ENCODE results near the gene CDK17. TPM values are rescaled to one million over a fixed set of nuclear protein-coding genes. Genes with fewer than 3 reads are reported as not detected.
A peak's percentile ranks its signal among the peaks of the same experiment; 100 is the strongest.
"Not testable (repeated sequence)": the region's sequence is repeated elsewhere in the genome, so short reads cannot be mapped to it uniquely, and the experiment has no call there.

Gene CDK17
- total and polyA plus RNA-seq, 2 donors (not counting 1 experiment from before 2014, with no cell fraction given), result 50.0 to 109 TPM

DNA sequence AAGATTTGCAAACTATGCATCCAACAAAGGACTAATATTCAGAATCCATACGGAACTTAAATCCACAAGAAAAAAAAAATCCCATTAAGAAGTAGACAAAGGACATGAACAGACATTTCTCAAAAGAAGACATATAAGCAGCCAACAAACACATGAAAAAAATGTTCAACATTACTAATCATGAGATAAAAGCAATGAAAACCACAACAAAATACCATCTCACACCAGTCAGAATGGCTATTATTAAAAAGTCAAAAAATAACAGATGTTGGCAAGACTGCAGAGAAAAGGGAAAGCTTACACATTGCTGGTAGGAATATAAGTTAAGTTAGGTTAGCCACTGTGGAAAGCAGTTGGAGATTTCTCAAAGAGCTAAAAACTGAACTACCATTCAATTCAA lies 16.2 kb downstream of the CDK17 start:
- H2AFZ ChIP-seq (ENCODE audit: low read length), result no peak overlapping the region
- H3K9me3 ChIP-seq (ENCODE audit: control insufficient read depth, insufficient read depth, low read depth, low read length), result no peaks in the 10 kb centered on the region
- peaks cover 3% of the 10 kb centered on the region for H4K20me1 ChIP-seq (ENCODE audit: control insufficient read depth, extremely low read depth, insufficient read depth, low read length)
- H3K36me3 ChIP-seq (ENCODE audit: control insufficient read depth, insufficient read depth, low read length), result no peaks in the 10 kb centered on the region
- DNase-seq (ENCODE audit: low read depth in 2 of 2), result peak in 1 of 2 donors; percentile 88
- H3K27me3 ChIP-seq (ENCODE audit: control insufficient read depth, insufficient read depth, low read length), result no peaks in the 10 kb centered on the region
- H3K9ac ChIP-seq (ENCODE audit: insufficient read depth, low read length), result no peak overlapping the region
- H3K4me3 ChIP-seq (replicated peaks in 1 of 4; ENCODE audit: control extremely low read depth in 1 of 4, insufficient read depth in 1 of 4, low read depth in 3 of 4, low read length in 4 of 4), result no peak overlapping the region
- TF ChIP-seq, protein P1, sequence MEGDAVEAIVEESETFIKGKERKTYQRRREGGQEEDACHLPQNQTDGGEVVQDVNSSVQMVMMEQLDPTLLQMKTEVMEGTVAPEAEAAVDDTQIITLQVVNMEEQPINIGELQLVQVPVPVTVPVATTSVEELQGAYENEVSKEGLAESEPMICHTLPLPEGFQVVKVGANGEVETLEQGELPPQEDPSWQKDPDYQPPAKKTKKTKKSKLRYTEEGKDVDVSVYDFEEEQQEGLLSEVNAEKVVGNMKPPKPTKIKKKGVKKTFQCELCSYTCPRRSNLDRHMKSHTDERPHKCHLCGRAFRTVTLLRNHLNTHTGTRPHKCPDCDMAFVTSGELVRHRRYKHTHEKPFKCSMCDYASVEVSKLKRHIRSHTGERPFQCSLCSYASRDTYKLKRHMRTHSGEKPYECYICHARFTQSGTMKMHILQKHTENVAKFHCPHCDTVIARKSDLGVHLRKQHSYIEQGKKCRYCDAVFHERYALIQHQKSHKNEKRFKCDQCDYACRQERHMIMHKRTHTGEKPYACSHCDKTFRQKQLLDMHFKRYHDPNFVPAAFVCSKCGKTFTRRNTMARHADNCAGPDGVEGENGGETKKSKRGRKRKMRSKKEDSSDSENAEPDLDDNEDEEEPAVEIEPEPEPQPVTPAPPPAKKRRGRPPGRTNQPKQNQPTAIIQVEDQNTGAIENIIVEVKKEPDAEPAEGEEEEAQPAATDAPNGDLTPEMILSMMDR (conservative IDR thresholded peaks at IDR 0.05 in 1 of 2, IDR thresholded peaks at IDR 0.05 in 1 of 2; ENCODE audit: low read depth in 1 of 2, low read length in 2 of 2), result no peak
- no peak for TF ChIP-seq EZH2 (IDR thresholded peaks at IDR 0.05; ENCODE audit: low read length, missing control alignments)
- H3K4me2 ChIP-seq (ENCODE audit: extremely low read depth, insufficient read depth, low read length), result no peak overlapping the region
- no peak overlapping the region for H3K27ac ChIP-seq (ENCODE audit: insufficient read depth, low read length)
- H3K4me1 ChIP-seq (ENCODE audit: control insufficient read depth, extremely low read depth, insufficient read depth, low read length), result peaks cover 2% of the 10 kb centered on the region
- peaks cover 100% of the 10 kb centered on the region for H3K79me2 ChIP-seq (ENCODE audit: control insufficient read depth, insufficient read depth, low read length)

DNA sequence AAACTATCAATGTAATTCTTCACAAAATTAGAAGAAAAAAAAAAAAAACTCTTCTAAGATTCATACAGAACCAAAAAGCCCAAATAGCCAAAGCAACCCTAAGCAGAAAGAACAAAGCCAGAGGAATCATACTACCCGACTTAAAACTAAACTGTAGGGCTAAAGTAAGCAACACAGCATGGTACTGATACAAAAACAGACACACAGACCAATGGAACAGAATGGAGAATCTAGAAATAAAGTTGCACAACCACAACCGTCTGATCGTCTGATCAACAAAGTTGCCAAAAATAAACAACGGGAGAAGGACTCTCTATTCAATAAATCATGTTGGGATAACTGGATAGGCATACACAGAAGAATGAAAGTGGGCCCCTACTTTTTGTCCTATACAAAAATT lies 16.9 kb downstream of the CDK17 start:
- H3K9me3 ChIP-seq (ENCODE audit: control insufficient read depth, insufficient read depth, low read depth, low read length), result no peaks in the 10 kb centered on the region
- no peaks in the 10 kb centered on the region for H3K36me3 ChIP-seq (ENCODE audit: control insufficient read depth, insufficient read depth, low read length)
- peaks cover 100% of the 10 kb centered on the region for H3K79me2 ChIP-seq (ENCODE audit: control insufficient read depth, insufficient read depth, low read length)
- no peak for DNase-seq (ENCODE audit: low read depth in 2 of 2)
- H2AFZ ChIP-seq (ENCODE audit: low read length), result no peak overlapping the region
- H3K9ac ChIP-seq (ENCODE audit: insufficient read depth, low read length), result no peak overlapping the region
- H4K20me1 ChIP-seq (ENCODE audit: control insufficient read depth, extremely low read depth, insufficient read depth, low read length), result peaks cover 5% of the 10 kb centered on the region
- no peak overlapping the region for H3K4me3 ChIP-seq (replicated peaks in 1 of 4; ENCODE audit: control extremely low read depth in 1 of 4, insufficient read depth in 1 of 4, low read depth in 3 of 4, low read length in 4 of 4)
- no peak overlapping the region for H3K27ac ChIP-seq (ENCODE audit: insufficient read depth, low read length)
- no peak overlapping the region for H3K4me2 ChIP-seq (ENCODE audit: extremely low read depth, insufficient read depth, low read length)
- H3K4me1 ChIP-seq (ENCODE audit: control insufficient read depth, extremely low read depth, insufficient read depth, low read length), result peaks cover 2% of the 10 kb centered on the region
- H3K27me3 ChIP-seq (ENCODE audit: control insufficient read depth, insufficient read depth, low read length), result no peaks in the 10 kb centered on the region
- no peak for TF ChIP-seq EZH2 (IDR thresholded peaks at IDR 0.05; ENCODE audit: low read length, missing control alignments)
- TF ChIP-seq, protein P1 (conservative IDR thresholded peaks at IDR 0.05 in 1 of 2, IDR thresholded peaks at IDR 0.05 in 1 of 2; ENCODE audit: low read depth in 1 of 2, low read length in 2 of 2), result no peak

DNA sequence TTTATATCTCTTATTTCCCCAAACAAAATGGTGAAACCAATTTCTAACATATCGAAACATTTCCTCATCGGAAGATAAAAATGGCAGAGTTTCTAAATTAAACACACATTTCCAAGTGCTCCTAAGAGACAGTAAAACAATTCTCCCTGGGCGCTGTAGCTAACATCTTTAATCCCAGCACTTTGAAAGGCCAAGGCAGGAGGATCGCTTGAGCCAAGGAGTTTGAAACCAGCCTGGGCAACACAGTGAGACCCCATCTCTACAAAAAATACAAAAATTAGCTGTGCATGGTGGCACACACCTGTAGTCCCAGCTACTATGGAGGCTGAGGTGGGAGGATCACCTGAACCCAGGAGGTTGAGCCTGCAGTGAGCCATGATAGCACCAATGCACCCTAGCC lies 20.5 kb downstream of the CDK17 start:
- not testable (repeated sequence) for H3K27me3 ChIP-seq (ENCODE audit: control insufficient read depth, insufficient read depth, low read length); H3K4me1 ChIP-seq (ENCODE audit: control insufficient read depth, extremely low read depth, insufficient read depth, low read length); H2AFZ ChIP-seq (ENCODE audit: low read length); H3K27ac ChIP-seq (ENCODE audit: insufficient read depth, low read length); H3K4me3 ChIP-seq (replicated peaks in 1 of 4; ENCODE audit: control extremely low read depth in 1 of 4, insufficient read depth in 1 of 4, low read depth in 3 of 4, low read length in 4 of 4); H3K36me3 ChIP-seq (ENCODE audit: control insufficient read depth, insufficient read depth, low read length); H3K4me2 ChIP-seq (ENCODE audit: extremely low read depth, insufficient read depth, low read length); H3K9me3 ChIP-seq (ENCODE audit: control insufficient read depth, insufficient read depth, low read depth, low read length); H4K20me1 ChIP-seq (ENCODE audit: control insufficient read depth, extremely low read depth, insufficient read depth, low read length); H3K9ac ChIP-seq (ENCODE audit: insufficient read depth, low read length); DNase-seq (ENCODE audit: low read depth in 2 of 2)
- H3K79me2 ChIP-seq (ENCODE audit: control insufficient read depth, insufficient read depth, low read length), result peaks cover 98% of the 10 kb centered on the region

All from fibroblast of lung (primary cell).